ENCODE data around the gene BARD1.
"Not testable (repeated sequence)": the region's sequence is repeated elsewhere in the genome, so short reads cannot be mapped to it uniquely, and the experiment has no call there.

The BARD1 gene

GRCh38 chr2:214808981-214809750, at the start of gene BARD1:
Gene BARD1, minus strand, starts transcription at chr2:214809683. Its CDS starts 114 bp downstream, at chr2:214809569.
- DNase-seq (ENCODE audit: low spot score) = peak; percentile 86

GRCh38 chr2:214856137-214856536, 46.7 kb upstream of the BARD1 start:
- DNase-seq (ENCODE audit: low spot score) = no peak

GRCh38 chr2:214853906-214854305, 44.4 kb upstream of the BARD1 start:
- no peak for DNase-seq (ENCODE audit: low spot score)

- DNase-seq (ENCODE audit: low spot score) = no peak
These were observed 34.3 kb upstream of the BARD1 start for GRCh38 chr2:214843823-214844222.

- peak; percentile 7 for DNase-seq (ENCODE audit: low spot score)
These were observed 30.0 kb upstream of the BARD1 start for GRCh38 chr2:214839464-214839863.

- no peak for DNase-seq (ENCODE audit: low spot score)
These were observed 28.0 kb upstream of the BARD1 start for GRCh38 chr2:214837466-214837865.

GRCh38 chr2:214836568-214836967, 27.1 kb upstream of the BARD1 start:
- DNase-seq (ENCODE audit: low spot score) = no peak

- DNase-seq (ENCODE audit: low spot score) = peak; percentile 21
These were observed 21.4 kb upstream of the BARD1 start for GRCh38 chr2:214830794-214831346.

GRCh38 chr2:214816008-214816533, 6.6 kb upstream of the BARD1 start:
- DNase-seq (ENCODE audit: low spot score) = no peak

- DNase-seq (ENCODE audit: low spot score) = peak; percentile 7
These were observed 1.2 kb upstream of the BARD1 start for GRCh38 chr2:214810671-214811070.

- DNase-seq (ENCODE audit: low spot score) = peak; percentile 98
These were observed 475 bp upstream of the BARD1 start for GRCh38 chr2:214809751-214810564.

- DNase-seq (ENCODE audit: low spot score) = peak; percentile 29
These were observed 1.8 kb downstream of the BARD1 start for GRCh38 chr2:214807653-214808052.

GRCh38 chr2:214801768-214802397, 7.6 kb downstream of the BARD1 start:
- no peak for DNase-seq (ENCODE audit: low spot score)

GRCh38 chr2:214801068-214801467, 8.4 kb downstream of the BARD1 start:
- no peak for DNase-seq (ENCODE audit: low spot score)

GRCh38 chr2:214800180-214800579, 9.3 kb downstream of the BARD1 start:
- no peak for DNase-seq (ENCODE audit: low spot score)

- DNase-seq (ENCODE audit: low spot score) = no peak
These were observed 12.6 kb downstream of the BARD1 start for GRCh38 chr2:214796911-214797310.

GRCh38 chr2:214783181-214783580, 26.3 kb downstream of the BARD1 start:
- DNase-seq (ENCODE audit: low spot score) = not testable (repeated sequence)

GRCh38 chr2:214782671-214783070, 26.8 kb downstream of the BARD1 start:
- DNase-seq (ENCODE audit: low spot score) = no peak

GRCh38 chr2:214781226-214781625, 28.3 kb downstream of the BARD1 start:
- no peak for DNase-seq (ENCODE audit: low spot score)

- no peak for DNase-seq (ENCODE audit: low spot score)
These were observed 33.5 kb downstream of the BARD1 start for GRCh38 chr2:214775971-214776370.

GRCh38 chr2:214774108-214774507, 35.4 kb downstream of the BARD1 start:
- DNase-seq (ENCODE audit: low spot score) = no peak

- DNase-seq (ENCODE audit: low spot score) = no peak
These were observed 37.0 kb downstream of the BARD1 start for GRCh38 chr2:214772443-214773015.

All from NAMALWA (cell line).